Measurements from ENCODE around the gene INTS11. TPM values are rescaled to one million over a fixed set of nuclear protein-coding genes. Genes with fewer than 3 reads are reported as not detected.

INTS11 gene
- total RNA-seq, 4 donors from 2014 or later: 61.5 to 82.0 (median 63.6) TPM

GRCh38 chr1:1326075-1326605, 1.7 kb upstream of the INTS11 start:
- peak overlapping the region in 3 of 4 donors; percentile 81 to 100 (median 87) for H3K4me3 ChIP-seq
- no peak for DNase-seq
- H3K27me3 ChIP-seq: peaks cover 0 to under 1% (median 0%) of the 10 kb centered on the region in 4 donors
- H3K9me3 ChIP-seq: no peaks in the 10 kb centered on the region
- TF ChIP-seq POLR2A (IDR thresholded peaks at IDR 0.05): no peak
- no peak for TF ChIP-seq CTCF (IDR thresholded peaks at IDR 0.05)
- peaks cover 13 to 48% (median 19%) of the 10 kb centered on the region in 3 donors for H3K36me3 ChIP-seq
- H3K4me1 ChIP-seq: peaks cover 23 to 68% (median 47%) of the 10 kb centered on the region in 3 donors
- 61 to 71% methylated on average over 4 to 6 of the region's 8 CpGs for WGBS, 2 donors
- H3K27ac ChIP-seq: peak overlapping the region; percentile 95 to 98 (median 96)
- intact Hi-C loops (cut with DNase I): no loop called here

- intact Hi-C loops (cut with DNase I): no loop called here
- H3K4me1 ChIP-seq: peaks cover 16 to 68% (median 44%) of the 10 kb centered on the region in 3 donors
Measured at GRCh38 chr1:1325288-1326074, 1.0 kb upstream of the INTS11 start.

GRCh38 chr1:1324084-1324523, 356 bp downstream of the INTS11 start:
- Histone ChIP-seq H3K36me3 (peaks cover 14 to 68% (median 22%) of the 10 kb centered on the region in 3 donors), H3K27ac (peak overlapping the region; percentile 95 to 98 (median 96)), H3K4me3 (peak overlapping the region; percentile 81 to 100 (median 92)), H3K4me1 (peaks cover 16 to 74% (median 44%) of the 10 kb centered on the region in 3 donors), H3K27me3 (no peaks in the 10 kb centered on the region), H3K9me3 (no peaks in the 10 kb centered on the region)
- intact Hi-C loops (cut with DNase I): no loop called here
- TF ChIP-seq CTCF (IDR thresholded peaks at IDR 0.05) (no peak), POLR2A (IDR thresholded peaks at IDR 0.05) (no peak)
- no peak for DNase-seq
- no CpG with 5 or more reads among the region's 41 CpGs for WGBS, 2 donors

More at GRCh38 chr1:1325288-1326074, 1.0 kb upstream of the INTS11 start:
- no peak for DNase-seq
- no peak for TF ChIP-seq POLR2A (IDR thresholded peaks at IDR 0.05)
- no peak for TF ChIP-seq CTCF (IDR thresholded peaks at IDR 0.05)
- 18 to 27% methylated on average over 5 of the region's 16 CpGs for WGBS, 2 donors
- Histone ChIP-seq H3K4me3 (peak overlapping the region; percentile 81 to 100 (median 92)), H3K27me3 (no peaks in the 10 kb centered on the region), H3K9me3 (no peaks in the 10 kb centered on the region), H3K27ac (peak overlapping the region; percentile 95 to 98 (median 96)), H3K36me3 (peaks cover 13 to 54% (median 19%) of the 10 kb centered on the region in 3 donors)

- intact Hi-C loops (cut with DNase I): no loop called here
- Histone ChIP-seq H3K27me3 (no peaks in the 10 kb centered on the region), H3K36me3 (peaks cover 14 to 62% (median 18%) of the 10 kb centered on the region in 3 donors), H3K27ac (no peak overlapping the region), H3K4me3 (peak overlapping the region in 1 of 4 donors; percentile 100), H3K9me3 (no peaks in the 10 kb centered on the region), H3K4me1 (peaks cover 25 to 86% (median 56%) of the 10 kb centered on the region in 3 donors)
- TF ChIP-seq CTCF (IDR thresholded peaks at IDR 0.05): no peak
- TF ChIP-seq POLR2A (IDR thresholded peaks at IDR 0.05): no peak
- 79 to 83% methylated on average over 3 to 9 of the region's 10 CpGs for WGBS, 2 donors
- no peak for DNase-seq
Measured at GRCh38 chr1:1322952-1323351, 1.5 kb downstream of the INTS11 start.

- Histone ChIP-seq H3K27ac (no peak overlapping the region), H3K9me3 (no peaks in the 10 kb centered on the region), H3K27me3 (no peaks in the 10 kb centered on the region), H3K4me3 (no peak overlapping the region), H3K36me3 (peaks cover 9 to 58% (median 13%) of the 10 kb centered on the region in 3 donors), H3K4me1 (peaks cover 30 to 91% (median 61%) of the 10 kb centered on the region in 3 donors)
- intact Hi-C loops (cut with DNase I): no loop called here
- 64 to 75% methylated on average over 3 to 10 of the region's 14 CpGs for WGBS, 2 donors
- DNase-seq: no peak
- TF ChIP-seq CTCF (IDR thresholded peaks at IDR 0.05) (no peak), POLR2A (IDR thresholded peaks at IDR 0.05) (no peak)
Measured at GRCh38 chr1:1322418-1322817, 2.0 kb downstream of the INTS11 start.
